Left lung (tissue), 10 donors: Measurements from ENCODE around the gene CREB3L2. TPM values are rescaled to one million over a fixed set of nuclear protein-coding genes. Genes with fewer than 3 reads are reported as not detected.
A peak's percentile ranks its signal among the peaks of the same experiment; 100 is the strongest.
"Not testable (repeated sequence)": the region's sequence is repeated elsewhere in the genome, so short reads cannot be mapped to it uniquely, and the experiment has no call there.

Source experiments
- ATAC-seq: fragments of 200-7000 bp; cut with Tn5 transposase; one replicate; pipeline ENCODE4 v1.9.1; 2020; ENCODE audit warnings: moderate library complexity
- DNase-seq, 4 donors: peaks; one replicate each; pipeline ENCODE4 v3.0.0-alpha.2; 2013 to 2020
- H3K27ac ChIP-seq, 2 donors: fragments of 200-600 bp; sonication (generic) in 1 of 2; one replicate each; pipeline versions ENCODE4 v1.5.0 to v1.8.0; 2020 to 2021
- H3K27me3 ChIP-seq, 2 donors: fragments of 200-600 bp; sonication (generic) in 1 of 2; one replicate each; pipeline versions ENCODE4 v1.5.0 to v1.8.0; 2020 to 2021
- H3K36me3 ChIP-seq, 2 donors: fragments of 200-600 bp; sonication (generic) in 1 of 2; one replicate each; pipeline versions ENCODE4 v1.5.0 to v1.8.0; 2020 to 2021
- H3K4me1 ChIP-seq, 2 donors: fragments of 200-600 bp; one replicate each; pipeline ENCODE4 v1.8.0; 2021
- H3K4me3 ChIP-seq, 2 donors: fragments of 200-600 bp; sonication (generic) in 1 of 2; one replicate each; pipeline versions ENCODE4 v1.5.0 to v1.8.0; 2020 to 2021; ENCODE audit warnings: mild to moderate bottlenecking in 1 of 2
- H3K9me3 ChIP-seq, 2 donors: fragments of 200-600 bp; sonication (generic) in 1 of 2; one replicate each; pipeline versions ENCODE4 v1.5.0 to v1.8.0; 2020 to 2021
- intact Hi-C, 2 donors: fragments of 100-400 bp; cut with DNase I; formaldehyde crosslinking; loops; one replicate each; pipeline versions ENCODE4 v1.11.2 to v1.14.2; 2022
- polyA plus RNA-seq, 6 donors: library from polyadenylated mRNA; unstranded; fragments of 120-200 nt; gene quantifications; one replicate each; pipeline ENCODE4 v1.2.1, GENCODE V29; 2013; ENCODE audit not compliant: insufficient read length in 6 of 6
- total RNA-seq, 2 donors: library from RNA; stranded (reverse); fragmentation: NEBNext Ultra II Directional; extraction: Animal tissue kit (Norgen Biotek cat#: 25700); gene quantifications; one replicate each; pipeline ENCODE4 v1.2.1, GENCODE V29; 2021
- TF ChIP-seq, protein P1 (sequence below), 2 donors: fragments of 200-600 bp; sonication (generic) in 1 of 2; IDR thresholded peaks; one replicate each; pipeline versions ENCODE4 v1.5.0 to v1.8.0; 2021; ENCODE audit warnings: antibody characterized with exemption in 2 of 2
- donor health status: DM: no; HTN: yes; CAD: no.
- donor health status: DM: no; HTN: no; CAD: no.

Gene CREB3L2
- total and polyA plus RNA-seq, 8 donors, result 49.9 to 62.7 (median 58.9) TPM

DNA sequence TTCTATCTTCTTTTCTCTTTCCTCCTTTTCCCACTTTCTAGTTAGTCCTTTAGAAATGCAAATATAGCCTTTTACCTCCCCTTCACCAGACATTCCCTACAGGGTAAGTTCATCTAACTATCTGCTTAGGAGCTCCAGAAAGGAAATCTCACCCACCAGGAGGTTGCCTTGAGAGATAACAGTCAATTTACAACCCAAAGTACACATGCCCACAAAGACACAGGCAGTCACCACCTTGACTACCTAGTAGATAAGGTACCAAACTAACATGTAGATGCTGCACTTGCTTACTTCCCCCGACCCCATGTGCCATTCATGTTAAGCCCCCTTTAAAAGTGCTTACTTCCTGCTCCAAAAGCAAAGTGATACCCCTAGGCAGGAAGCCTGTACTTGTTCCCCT is 12.8 kb upstream of the CREB3L2 start:
- TF ChIP-seq, protein P1, sequence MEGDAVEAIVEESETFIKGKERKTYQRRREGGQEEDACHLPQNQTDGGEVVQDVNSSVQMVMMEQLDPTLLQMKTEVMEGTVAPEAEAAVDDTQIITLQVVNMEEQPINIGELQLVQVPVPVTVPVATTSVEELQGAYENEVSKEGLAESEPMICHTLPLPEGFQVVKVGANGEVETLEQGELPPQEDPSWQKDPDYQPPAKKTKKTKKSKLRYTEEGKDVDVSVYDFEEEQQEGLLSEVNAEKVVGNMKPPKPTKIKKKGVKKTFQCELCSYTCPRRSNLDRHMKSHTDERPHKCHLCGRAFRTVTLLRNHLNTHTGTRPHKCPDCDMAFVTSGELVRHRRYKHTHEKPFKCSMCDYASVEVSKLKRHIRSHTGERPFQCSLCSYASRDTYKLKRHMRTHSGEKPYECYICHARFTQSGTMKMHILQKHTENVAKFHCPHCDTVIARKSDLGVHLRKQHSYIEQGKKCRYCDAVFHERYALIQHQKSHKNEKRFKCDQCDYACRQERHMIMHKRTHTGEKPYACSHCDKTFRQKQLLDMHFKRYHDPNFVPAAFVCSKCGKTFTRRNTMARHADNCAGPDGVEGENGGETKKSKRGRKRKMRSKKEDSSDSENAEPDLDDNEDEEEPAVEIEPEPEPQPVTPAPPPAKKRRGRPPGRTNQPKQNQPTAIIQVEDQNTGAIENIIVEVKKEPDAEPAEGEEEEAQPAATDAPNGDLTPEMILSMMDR (IDR thresholded peaks at IDR 0.05), result no peak
- no peak for DNase-seq
- Histone ChIP-seq H3K4me3 (no peak overlapping the region), H3K9me3 (no peaks in the 10 kb centered on the region), H3K4me1 (no peaks in the 10 kb centered on the region), H3K27ac (no peak overlapping the region), H3K27me3 (no peaks in the 10 kb centered on the region), H3K36me3 (no peaks in the 10 kb centered on the region)
- ATAC-seq, result no peak
- intact Hi-C loops, result no loop called here

DNA sequence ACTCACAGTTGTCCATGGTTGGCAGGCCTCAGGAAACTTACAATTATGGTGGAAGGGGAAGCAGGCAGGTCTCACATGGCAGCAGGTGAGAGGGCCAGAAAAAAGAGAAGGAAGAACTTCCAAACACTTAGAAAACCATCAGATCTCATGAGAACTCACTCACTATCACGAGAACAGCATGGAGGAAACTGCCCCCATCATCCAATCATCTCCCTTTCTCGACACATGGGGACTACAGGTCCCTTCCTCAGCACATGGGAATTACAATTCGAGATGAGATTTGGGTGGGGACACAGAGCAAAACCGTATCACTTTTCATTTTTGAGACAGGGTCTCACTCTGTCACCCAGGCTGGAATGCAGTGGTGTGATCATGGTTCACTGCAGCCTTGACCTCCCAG is 12.3 kb upstream of the CREB3L2 start:
- H3K4me1 ChIP-seq, H3K36me3 ChIP-seq, DNase-seq, ATAC-seq, intact Hi-C loops, H3K9me3 ChIP-seq, H3K4me3 ChIP-seq, H3K27ac ChIP-seq, H3K27me3 ChIP-seq: not testable (repeated sequence)

DNA sequence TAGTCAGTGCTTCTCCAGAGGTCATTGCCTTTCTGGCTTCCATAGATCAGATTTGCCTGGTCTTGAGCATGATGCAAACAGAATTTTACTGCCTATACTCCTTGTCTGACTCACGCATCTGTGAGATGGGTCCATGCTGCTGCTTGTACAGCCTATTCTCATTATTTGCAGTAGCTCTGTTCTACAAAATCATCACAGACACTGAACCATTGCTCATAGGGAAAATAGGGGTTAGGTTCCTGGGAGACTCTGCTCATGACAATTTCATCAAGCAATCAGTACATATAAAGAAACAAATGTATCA is 7.4 kb upstream of the CREB3L2 start:
- Histone ChIP-seq H3K4me1 (peaks cover 0 to 4% of the 10 kb centered on the region in 2 donors), H3K27me3 (no peaks in the 10 kb centered on the region), H3K36me3 (no peaks in the 10 kb centered on the region), H3K4me3 (no peak overlapping the region), H3K9me3 (no peaks in the 10 kb centered on the region), H3K27ac (no peak overlapping the region)
- intact Hi-C loops, result loop anchor here (2.0 to 10.0 kb wide), 3 partner anchors 105 to 355 kb away; no protein-coding TSS in a partner anchor
- ATAC-seq, result no peak
- TF ChIP-seq, protein P1 (IDR thresholded peaks at IDR 0.05), result no peak
- DNase-seq, result no peak

DNA sequence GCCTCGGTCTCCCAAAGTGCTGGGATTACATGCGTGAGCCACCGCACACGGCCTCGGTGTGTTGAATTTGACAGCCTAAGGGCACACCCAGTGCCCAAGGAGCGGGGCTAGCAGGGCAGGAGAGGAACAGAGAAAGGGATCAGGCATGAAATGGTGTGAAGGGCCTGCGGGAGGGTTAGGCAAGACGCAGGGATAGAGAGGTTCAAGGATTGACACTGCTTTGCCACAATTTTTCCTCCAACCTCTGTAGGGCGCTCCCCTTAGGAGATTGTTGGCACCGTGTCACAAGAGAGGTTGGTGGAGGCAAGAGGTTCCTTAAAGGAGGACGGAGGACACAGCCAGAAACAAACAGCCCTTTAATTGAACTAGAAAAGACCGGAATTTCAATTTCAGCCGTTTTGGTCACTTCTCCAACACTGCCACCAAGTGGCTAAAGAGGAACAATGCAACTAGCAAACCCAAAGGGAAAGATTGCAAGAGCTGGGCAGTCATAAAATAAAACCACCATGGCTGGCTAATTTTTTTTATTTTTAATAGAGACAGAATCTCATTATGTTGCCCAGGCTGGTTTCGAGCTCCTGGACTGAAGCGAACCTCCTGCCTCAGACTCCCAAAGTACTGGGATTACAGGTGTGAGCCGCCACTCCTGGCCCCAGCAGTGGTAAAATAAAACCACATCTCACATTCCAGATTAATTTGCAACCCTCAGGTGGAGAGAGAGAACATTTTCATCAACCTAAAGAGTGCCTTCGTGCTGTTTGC is 6.9 kb upstream of the CREB3L2 start:
- peak in 2 of 4 donors; percentile 56 to 77 for DNase-seq
- intact Hi-C loops, result loop anchor here (2.0 to 10.0 kb wide), 3 partner anchors 104 to 354 kb away; no protein-coding TSS in a partner anchor
- peaks cover 0 to 4% of the 10 kb centered on the region in 2 donors for H3K4me1 ChIP-seq
- ATAC-seq, result peak; percentile 94
- H3K36me3 ChIP-seq, result no peaks in the 10 kb centered on the region
- TF ChIP-seq, protein P1 (IDR thresholded peaks at IDR 0.05), result peak; percentile 95
- no peak overlapping the region for H3K4me3 ChIP-seq
- H3K9me3 ChIP-seq, result no peaks in the 10 kb centered on the region
- no peak overlapping the region for H3K27ac ChIP-seq
- no peaks in the 10 kb centered on the region for H3K27me3 ChIP-seq

DNA sequence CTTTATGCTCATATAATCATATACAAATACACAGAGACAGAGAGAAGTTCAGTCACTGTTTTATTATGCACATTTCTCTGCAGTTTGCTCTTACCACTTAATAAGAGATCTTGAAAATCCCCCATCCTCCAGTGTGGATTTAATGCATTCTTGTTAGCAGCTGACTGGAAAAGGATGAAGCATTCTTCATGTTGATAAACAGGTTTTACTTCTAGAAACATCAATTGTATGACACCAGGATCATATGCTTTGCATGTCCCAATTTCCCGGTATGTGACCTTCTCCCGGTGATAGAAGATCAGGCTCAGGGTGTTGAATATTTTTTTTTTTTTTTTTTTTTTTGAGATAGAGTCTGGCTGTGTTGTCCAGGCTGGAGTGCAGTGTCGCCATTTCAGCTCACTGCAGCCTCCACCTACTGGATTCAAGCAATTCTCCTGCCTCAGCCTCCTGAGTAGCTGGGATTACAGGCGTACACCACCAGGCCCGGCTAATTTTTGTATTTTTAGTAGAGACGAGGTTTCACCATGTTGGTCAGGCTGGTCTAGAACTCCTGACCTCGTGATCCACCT is 6.2 kb upstream of the CREB3L2 start:
- Histone ChIP-seq H3K27ac (no peak overlapping the region), H3K27me3 (no peaks in the 10 kb centered on the region), H3K4me1 (peaks cover 0 to 4% of the 10 kb centered on the region in 2 donors), H3K9me3 (no peaks in the 10 kb centered on the region), H3K36me3 (no peaks in the 10 kb centered on the region), H3K4me3 (no peak overlapping the region)
- TF ChIP-seq, protein P1 (IDR thresholded peaks at IDR 0.05), result no peak
- ATAC-seq, result peak; percentile 9
- intact Hi-C loops, result loop anchor here (2.0 to 10.0 kb wide), 3 partner anchors 103 to 353 kb away; no protein-coding TSS in a partner anchor
- DNase-seq, result no peak
